ENCODE results near the gene CENPF.

DNA sequence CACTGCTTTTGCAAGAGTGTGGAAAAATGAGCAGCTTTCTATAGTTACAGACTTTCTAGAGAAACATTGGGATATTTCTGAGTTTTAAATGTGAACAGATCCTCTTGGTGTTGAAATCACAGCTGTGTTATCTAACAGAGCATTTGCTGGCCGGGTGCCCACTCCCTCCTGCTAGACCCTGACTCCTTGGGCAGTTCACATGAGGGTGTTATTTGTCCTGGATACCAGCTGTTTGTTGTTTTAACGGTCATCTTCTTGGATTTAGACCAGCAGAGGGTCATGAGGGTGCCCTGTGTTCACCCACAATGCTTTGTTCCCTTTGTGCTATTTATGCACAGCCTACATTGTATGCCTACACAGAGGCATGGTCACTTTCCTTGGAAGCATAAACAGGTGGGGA is 67.1 kb downstream of the CENPF start:
- TF ChIP-seq SP1 (IDR thresholded peaks at IDR 0.05) (no peak), SUZ12 (IDR thresholded peaks at IDR 0.05) (no peak), LEF1 (IDR thresholded peaks at IDR 0.05; ENCODE audit: borderline replicate concordance) (no peak), BHLHE40 (IDR thresholded peaks at IDR 0.05; ENCODE audit: borderline replicate concordance) (no peak), ELF4 (IDR thresholded peaks at IDR 0.05) (no peak), NFRKB (IDR thresholded peaks at IDR 0.05) (no peak), HDGF (IDR thresholded peaks at IDR 0.05; ENCODE audit: borderline replicate concordance) (no peak), FOXA1 (IDR thresholded peaks at IDR 0.05) (no peak)
- TF ChIP-seq, protein P1, sequence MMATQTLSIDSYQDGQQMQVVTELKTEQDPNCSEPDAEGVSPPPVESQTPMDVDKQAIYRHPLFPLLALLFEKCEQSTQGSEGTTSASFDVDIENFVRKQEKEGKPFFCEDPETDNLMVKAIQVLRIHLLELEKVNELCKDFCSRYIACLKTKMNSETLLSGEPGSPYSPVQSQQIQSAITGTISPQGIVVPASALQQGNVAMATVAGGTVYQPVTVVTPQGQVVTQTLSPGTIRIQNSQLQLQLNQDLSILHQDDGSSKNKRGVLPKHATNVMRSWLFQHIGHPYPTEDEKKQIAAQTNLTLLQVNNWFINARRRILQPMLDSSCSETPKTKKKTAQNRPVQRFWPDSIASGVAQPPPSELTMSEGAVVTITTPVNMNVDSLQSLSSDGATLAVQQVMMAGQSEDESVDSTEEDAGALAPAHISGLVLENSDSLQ (IDR thresholded peaks at IDR 0.05), result no peak
